IPS-18c (cell line): ENCODE results near the gene NPTXR.
A peak's percentile ranks its signal among the peaks of the same experiment; 100 is the strongest.

Source experiments
- H3K4me3 ChIP-seq: 2 replicates; pipeline ENCODE4 v1.7.0; 2013; ENCODE audit warnings: low read depth, mild to moderate bottlenecking, low read length, moderate library complexity; ENCODE audit not compliant: insufficient read depth
- H3K9me3 ChIP-seq: one replicate; pipeline ENCODE4 v1.6.1; 2013; ENCODE audit warnings: mild to moderate bottlenecking, low read length, moderate library complexity; ENCODE audit not compliant: control insufficient read depth, insufficient read depth

Gene NPTXR

GRCh38 chr22:38870791-38871359 is 27.0 kb upstream of the NPTXR start:
- Histone ChIP-seq H3K9me3 (peaks cover 2% of the 10 kb centered on the region), H3K4me3 (peak overlapping the region; percentile 68)

- Histone ChIP-seq H3K9me3 (peaks cover 2% of the 10 kb centered on the region), H3K4me3 (no peak overlapping the region)
Observed at GRCh38 chr22:38870312-38870741, 26.5 kb upstream of the NPTXR start.

DNA sequence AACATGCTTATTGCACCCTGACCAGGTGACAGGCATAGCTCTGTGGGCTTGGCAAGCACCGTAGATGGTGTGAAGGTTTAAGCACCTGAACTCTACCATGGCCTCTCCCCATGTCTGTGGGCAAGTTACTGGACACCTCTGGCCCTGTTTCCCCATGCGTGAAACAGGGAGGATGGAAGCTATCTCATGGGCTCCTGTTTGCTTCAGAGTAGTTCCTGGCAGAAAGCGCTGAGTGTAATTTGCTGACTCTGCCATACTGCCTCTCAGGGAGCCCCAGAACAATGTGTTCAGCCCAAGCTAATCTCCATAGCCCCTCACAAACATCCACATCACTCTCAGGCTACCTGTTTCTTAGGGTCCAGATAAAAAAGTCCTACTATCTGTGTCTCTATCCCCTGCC is 25.8 kb upstream of the NPTXR start:
- H3K4me3 ChIP-seq: no peak overlapping the region
- peaks cover 2% of the 10 kb centered on the region for H3K9me3 ChIP-seq

DNA sequence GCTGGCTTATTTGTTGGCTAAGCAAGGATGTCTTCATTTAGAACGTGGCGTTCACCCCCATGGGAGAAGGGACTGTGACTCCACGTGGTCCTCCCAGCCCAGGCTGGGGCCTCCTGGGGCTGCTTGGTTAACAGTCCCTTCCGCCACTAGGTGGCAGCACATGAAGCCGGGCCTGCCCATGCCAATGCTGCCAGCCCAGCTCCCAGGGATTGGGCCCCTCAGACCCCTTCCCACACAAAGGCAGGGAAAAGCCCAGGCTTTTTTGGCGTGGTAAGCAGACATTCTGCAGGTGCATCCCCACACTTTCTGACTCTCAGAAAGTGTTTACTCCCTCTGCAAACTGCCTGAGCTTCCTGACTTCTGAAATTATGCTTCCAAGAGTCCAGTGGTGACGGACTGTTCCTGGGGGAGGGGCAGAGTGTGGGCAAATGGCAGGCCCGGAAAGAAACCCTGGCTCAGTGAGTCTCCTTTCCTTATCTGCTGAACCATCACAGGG is 25.1 kb upstream of the NPTXR start:
- peaks cover 2% of the 10 kb centered on the region for H3K9me3 ChIP-seq
- H3K4me3 ChIP-seq: no peak overlapping the region

GRCh38 chr22:38868286-38868721 is 24.5 kb upstream of the NPTXR start:
- Histone ChIP-seq H3K9me3 (peaks cover 2% of the 10 kb centered on the region), H3K4me3 (no peak overlapping the region)

- no peak overlapping the region for H3K4me3 ChIP-seq
- H3K9me3 ChIP-seq: peaks cover 2% of the 10 kb centered on the region
Observed at GRCh38 chr22:38867471-38868285, 23.9 kb upstream of the NPTXR start.

DNA sequence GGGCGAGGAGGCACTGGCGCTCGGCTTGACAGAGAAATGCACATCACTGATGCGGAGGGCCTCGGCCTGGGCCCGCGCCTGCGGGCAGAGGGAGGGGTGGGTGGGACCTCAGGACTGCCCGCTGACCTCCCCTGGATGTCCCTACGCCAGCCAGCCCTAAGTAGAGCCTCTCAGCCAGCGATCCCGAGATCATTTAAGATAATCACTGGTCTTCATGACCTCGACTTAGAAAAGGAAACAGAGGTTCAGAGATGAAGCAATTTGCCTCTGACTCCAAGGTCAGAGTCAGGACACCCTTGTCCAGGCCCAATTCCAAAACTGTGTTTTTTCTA is 23.3 kb upstream of the NPTXR start:
- H3K9me3 ChIP-seq: peaks cover 2% of the 10 kb centered on the region

GRCh38 chr22:38866399-38867123 is 22.7 kb upstream of the NPTXR start:
- Histone ChIP-seq H3K4me3 (no peak overlapping the region), H3K9me3 (peaks cover 2% of the 10 kb centered on the region)

More for the DNA sequence above, 23.3 kb upstream of the NPTXR start:
- no peak overlapping the region for H3K4me3 ChIP-seq

DNA sequence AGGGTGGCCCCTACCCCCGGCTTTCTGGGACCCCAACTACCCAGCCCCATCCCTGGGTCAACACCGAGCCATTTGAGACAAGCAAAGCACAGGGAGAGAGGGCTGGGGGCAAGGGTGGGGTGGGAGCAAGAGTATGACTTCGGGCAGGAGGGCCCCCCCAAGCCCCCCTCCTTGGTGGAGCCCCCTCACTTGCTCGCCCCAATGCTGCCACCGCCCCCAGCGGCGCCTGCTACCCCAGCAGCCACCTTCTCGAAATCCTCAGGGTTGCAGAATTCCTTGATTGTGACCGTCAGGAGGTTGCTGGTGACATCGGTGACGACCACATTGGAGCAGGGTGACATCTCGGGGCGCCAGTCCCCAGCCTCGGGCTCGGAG is 22.2 kb upstream of the NPTXR start:
- Histone ChIP-seq H3K9me3 (peaks cover 2% of the 10 kb centered on the region), H3K4me3 (no peak overlapping the region)

DNA sequence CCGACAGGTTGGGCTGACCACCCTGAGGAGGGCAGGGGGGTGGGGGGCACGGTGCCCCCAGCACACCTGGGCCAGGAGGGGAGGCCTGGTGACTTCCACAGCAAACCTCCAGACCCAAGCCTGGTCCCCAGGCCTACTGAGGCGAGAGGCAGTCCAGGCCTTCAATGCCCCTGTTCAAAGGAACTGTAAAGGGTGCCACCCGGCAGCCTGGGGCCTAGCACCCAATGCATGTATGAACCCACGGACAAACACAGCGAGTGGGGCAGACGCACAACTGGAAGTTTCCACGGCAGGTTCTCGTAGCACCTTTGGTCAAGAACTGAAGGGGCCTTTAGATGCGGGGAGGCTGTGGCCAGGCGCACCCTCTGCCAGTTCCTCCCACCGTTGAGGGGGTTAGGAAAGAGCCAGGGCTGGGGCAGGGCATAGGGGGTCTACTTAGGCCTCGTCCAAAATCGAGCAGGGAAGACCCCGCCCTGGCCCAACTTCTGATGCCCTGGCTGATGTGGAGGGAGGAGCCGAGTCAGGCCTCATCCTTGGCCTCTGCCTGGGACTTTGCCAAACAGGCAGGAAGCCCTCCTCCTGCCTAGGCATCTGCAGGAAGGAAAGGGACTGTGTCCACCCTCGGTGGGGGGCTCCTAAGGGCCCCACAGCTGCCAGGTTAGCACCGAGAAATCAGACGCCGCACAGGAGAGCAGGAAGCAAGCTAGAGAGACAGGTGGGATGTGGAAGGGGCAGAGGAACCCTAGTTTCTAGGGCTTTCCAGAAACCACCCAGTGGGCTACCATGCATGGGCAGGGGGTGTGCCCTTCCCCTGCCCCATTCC is 21.6 kb upstream of the NPTXR start:
- Histone ChIP-seq H3K9me3 (no peaks in the 10 kb centered on the region), H3K4me3 (no peak overlapping the region)

DNA sequence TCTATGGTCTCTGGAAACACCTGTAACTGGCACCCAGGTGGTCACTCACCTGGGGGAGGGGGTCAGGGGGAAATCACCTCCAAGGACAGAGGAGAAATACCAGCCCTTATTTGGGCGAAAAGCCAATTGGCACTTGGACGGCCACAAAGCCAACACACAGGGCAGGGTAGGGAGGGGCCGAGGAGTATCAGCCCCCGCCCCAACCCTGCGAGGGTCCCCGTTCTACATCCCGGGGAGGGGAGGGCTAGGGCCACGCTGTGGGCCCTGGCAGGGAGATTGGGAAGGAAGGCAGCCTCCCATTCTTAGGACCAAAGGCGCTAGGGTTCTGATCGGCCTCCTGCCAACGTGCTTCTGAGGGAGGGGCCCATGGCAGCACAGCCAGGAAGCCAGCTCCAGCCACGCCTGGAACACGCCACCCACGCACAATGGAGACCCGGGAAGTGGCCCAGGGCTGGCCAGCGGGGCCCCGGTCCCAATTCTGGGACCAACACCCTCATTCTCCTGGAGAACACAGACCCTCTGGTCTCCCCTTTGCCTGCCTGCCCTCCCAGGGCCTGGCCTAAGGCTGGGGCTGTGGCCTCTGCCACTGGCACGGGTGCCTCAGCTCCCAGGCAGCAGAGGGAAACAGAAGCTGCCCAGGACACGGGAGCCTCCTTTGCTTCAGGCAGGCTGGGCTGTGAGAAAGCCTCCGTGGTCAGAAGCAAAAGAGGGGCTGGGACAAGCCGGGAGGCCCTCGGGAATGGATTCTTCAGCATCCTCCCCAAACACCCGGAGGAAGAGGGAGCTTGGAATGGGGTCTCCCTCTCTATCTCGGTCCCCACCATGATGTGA is 20.7 kb upstream of the NPTXR start:
- Histone ChIP-seq H3K4me3 (no peak overlapping the region), H3K9me3 (no peaks in the 10 kb centered on the region)

GRCh38 chr22:38863531-38864131 is 19.8 kb upstream of the NPTXR start:
- Histone ChIP-seq H3K4me3 (no peak overlapping the region), H3K9me3 (no peaks in the 10 kb centered on the region)

- H3K4me3 ChIP-seq: no peak overlapping the region
- no peaks in the 10 kb centered on the region for H3K9me3 ChIP-seq
Observed at GRCh38 chr22:38862375-38863329, 18.8 kb upstream of the NPTXR start.

GRCh38 chr22:38861927-38862326 is 18.1 kb upstream of the NPTXR start:
- Histone ChIP-seq H3K9me3 (no peaks in the 10 kb centered on the region), H3K4me3 (no peak overlapping the region)

DNA sequence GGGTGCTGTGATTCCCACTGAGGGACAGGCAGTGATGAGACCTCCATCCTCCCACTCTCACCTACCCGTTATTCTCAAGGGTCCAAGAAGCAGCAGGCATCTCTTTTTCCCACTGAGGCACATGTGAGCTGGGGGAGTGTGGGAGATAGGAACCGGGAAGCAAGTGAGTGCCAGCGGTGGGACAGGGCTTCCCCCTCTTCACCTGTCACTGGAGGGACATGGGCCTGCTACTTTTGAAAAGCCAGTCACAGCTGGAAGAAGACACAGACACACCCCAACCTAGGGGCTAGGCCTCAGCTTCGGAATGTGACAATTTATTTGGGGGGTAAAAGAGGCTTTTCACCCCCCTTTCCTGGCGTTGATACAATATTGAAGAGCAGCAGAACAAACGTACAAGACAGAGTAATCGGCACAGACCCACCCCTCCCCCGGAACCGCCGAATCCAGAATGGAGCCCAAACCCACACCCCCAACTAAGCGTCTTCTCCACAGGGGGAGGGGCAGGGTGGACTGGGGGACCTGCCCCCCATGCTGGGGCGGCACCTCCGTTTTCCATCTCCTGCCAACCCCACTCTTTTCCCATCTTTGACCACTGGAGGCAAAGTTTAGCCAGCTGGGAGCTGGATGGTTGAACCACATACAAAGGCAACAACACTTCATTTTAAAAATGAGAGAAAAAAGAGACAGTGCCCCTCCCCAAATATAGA is 17.5 kb upstream of the NPTXR start:
- Histone ChIP-seq H3K4me3 (no peak overlapping the region), H3K9me3 (no peaks in the 10 kb centered on the region)
